ENCODE data around the gene BBS5. TPM values are rescaled to one million over a fixed set of nuclear protein-coding genes. Genes with fewer than 3 reads are reported as not detected.
A peak's percentile ranks its signal among the peaks of the same experiment; 100 is the strongest.
"Not testable (repeated sequence)": the region's sequence is repeated elsewhere in the genome, so short reads cannot be mapped to it uniquely, and the experiment has no call there.

BBS5 gene
- total RNA-seq, 6 experiments from 2014 or later: 1.7 to 3.5 (median 2.3) TPM

- no peaks in the 10 kb centered on the region for H3K27me3 ChIP-seq
- H3K4me1 ChIP-seq: no peaks in the 10 kb centered on the region
- no peak for ATAC-seq
- TF ChIP-seq POLR2A (IDR thresholded peaks at IDR 0.05): no peak
- H3K36me3 ChIP-seq: no peaks in the 10 kb centered on the region
- H3K9me3 ChIP-seq: no peaks in the 10 kb centered on the region
- intact Hi-C loops (cut with DNase I): no loop called here
- no peak overlapping the region for H3K4me3 ChIP-seq
- H3K27ac ChIP-seq: no peak overlapping the region
- no peak for DNase-seq
- 50% methylated on average over 3 of the region's 3 CpGs for WGBS (ENCODE audit: insufficient coverage, low coverage, low lambda C conversion rate, missing lambda C conversion rate)
These were observed 31.0 kb upstream of the BBS5 start for GRCh38 chr2:169448316-169448715.

DNA sequence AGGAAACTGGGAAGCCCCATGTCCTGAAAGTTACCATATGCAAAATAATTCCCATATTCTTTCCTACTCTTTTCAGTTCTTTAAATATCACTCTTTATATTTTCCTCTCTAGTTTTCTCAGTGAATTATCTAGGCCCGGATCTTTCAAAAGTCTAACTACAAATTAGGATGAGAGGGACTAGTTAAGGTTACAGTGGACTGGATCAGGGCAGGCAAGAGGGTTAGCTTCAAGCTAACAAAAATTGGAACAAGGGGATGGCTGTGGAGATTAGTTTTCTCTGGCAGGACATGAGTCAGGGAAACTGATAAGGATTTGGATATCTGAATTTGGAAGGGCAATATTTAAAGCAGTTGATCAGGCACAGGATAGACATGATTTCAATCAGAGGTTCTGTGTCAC lies 30.4 kb upstream of the BBS5 start:
- ATAC-seq (no peak), DNase-seq (no peak)
- Histone ChIP-seq H3K9me3 (no peaks in the 10 kb centered on the region), H3K4me3 (no peak overlapping the region), H3K27me3 (no peaks in the 10 kb centered on the region), H3K27ac (no peak overlapping the region), H3K36me3 (no peaks in the 10 kb centered on the region), H3K4me1 (no peaks in the 10 kb centered on the region)
- WGBS (ENCODE audit: insufficient coverage, low coverage, low lambda C conversion rate, missing lambda C conversion rate): 70% methylated on average over 1 of the region's 1 CpG
- TF ChIP-seq CTCF (IDR thresholded peaks at IDR 0.05): no peak
- no peak for TF ChIP-seq POLR2A (IDR thresholded peaks at IDR 0.05)
- intact Hi-C loops (cut with DNase I): no loop called here

- intact Hi-C loops (cut with DNase I): no loop called here
- Histone ChIP-seq H3K9me3 (no peaks in the 10 kb centered on the region), H3K27ac (no peak overlapping the region), H3K27me3 (no peaks in the 10 kb centered on the region), H3K4me1 (no peaks in the 10 kb centered on the region), H3K4me3 (no peak overlapping the region), H3K36me3 (no peaks in the 10 kb centered on the region)
- DNase-seq (no peak), ATAC-seq (peak; percentile 64 to 78 (median 68))
- TF ChIP-seq CTCF (IDR thresholded peaks at IDR 0.05): peak; percentile 50 to 57 (median 52)
- TF ChIP-seq POLR2A (IDR thresholded peaks at IDR 0.05): no peak
These were observed 27.2 kb upstream of the BBS5 start for GRCh38 chr2:169452080-169452479.

DNA sequence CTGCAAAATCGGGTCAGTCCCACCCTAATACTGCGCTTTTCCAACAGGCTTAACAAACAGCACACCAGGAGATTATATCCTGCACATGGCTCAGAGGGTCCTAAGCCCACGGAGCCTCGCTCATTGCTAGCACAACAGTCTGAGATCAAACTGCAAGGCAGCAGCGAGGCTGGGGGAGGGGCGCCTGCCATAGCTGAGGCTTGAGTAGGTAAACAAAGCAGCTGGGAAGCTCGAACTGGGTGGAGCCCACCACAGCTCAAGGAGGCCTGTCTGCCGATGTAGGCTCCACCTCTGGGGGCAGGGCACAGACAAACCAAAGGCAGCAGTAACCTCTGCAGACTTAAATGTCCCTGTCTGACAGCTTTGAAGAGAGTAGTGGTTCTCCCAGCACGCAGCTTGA lies 26.2 kb upstream of the BBS5 start:
- DNase-seq; intact Hi-C loops (cut with DNase I); H3K27me3 ChIP-seq; H3K9me3 ChIP-seq; H3K4me1 ChIP-seq; H3K27ac ChIP-seq; H3K4me3 ChIP-seq; ATAC-seq; H3K36me3 ChIP-seq: not testable (repeated sequence)
- WGBS (ENCODE audit: insufficient coverage, low coverage, low lambda C conversion rate, missing lambda C conversion rate): 100% methylated on average over 1 of the region's 9 CpGs

GRCh38 chr2:169461143-169461542 lies 18.2 kb upstream of the BBS5 start:
- H3K4me1 ChIP-seq: no peaks in the 10 kb centered on the region
- no peak overlapping the region for H3K27ac ChIP-seq
- H3K9me3 ChIP-seq: no peaks in the 10 kb centered on the region
- H3K36me3 ChIP-seq: no peaks in the 10 kb centered on the region
- WGBS (ENCODE audit: insufficient coverage, low coverage, low lambda C conversion rate, missing lambda C conversion rate): 78% methylated on average over 1 of the region's 1 CpG
- ATAC-seq (no peak), DNase-seq (no peak)
- H3K27me3 ChIP-seq: no peaks in the 10 kb centered on the region
- intact Hi-C loops (cut with DNase I): no loop called here
- H3K4me3 ChIP-seq: no peak overlapping the region
- TF ChIP-seq CTCF (IDR thresholded peaks at IDR 0.05) (no peak), POLR2A (IDR thresholded peaks at IDR 0.05) (no peak)
